Keratinocyte (primary cell): ENCODE data around the gene SRF. TPM values are rescaled to one million over a fixed set of nuclear protein-coding genes. Genes with fewer than 3 reads are reported as not detected.

Experiments
- DNase-seq: peaks from one replicate; pipeline ENCODE4 v3.0.0-alpha.2; 2011; ENCODE audit warnings: low read depth, missing footprints, low spot score
- FAIRE-seq: peaks from 2 replicates; lab custom pipeline; 2011; peaks lifted over from hg19 to GRCh38; lab: Jason Lieb, UNC
- H2AFZ ChIP-seq: 2 replicates; pipeline ENCODE4 v1.6.0; 2012; ENCODE audit warnings: low read length, control low read depth, inconsistent platforms; ENCODE audit not compliant: control insufficient read depth
- H3K27ac ChIP-seq: 2 replicates; pipeline ENCODE4 v1.5.1; 2011; ENCODE audit warnings: low read length; ENCODE audit not compliant: control insufficient read depth, insufficient read depth
- H3K27me3 ChIP-seq: 3 replicates; pipeline ENCODE4 v1.6.0; 2011; ENCODE audit warnings: low read length; ENCODE audit not compliant: control insufficient read depth, insufficient read depth; ENCODE audit errors: extremely low read depth
- H3K36me3 ChIP-seq, 2 experiments: 2 replicates in 1 of 2; 3 replicates in 1 of 2; pipeline ENCODE4 v1.5.1; 2011; ENCODE audit warnings: low read length in 2 of 2, mild to moderate bottlenecking in 1 of 2; ENCODE audit not compliant: control insufficient read depth in 2 of 2, insufficient read depth in 2 of 2; ENCODE audit errors: extremely low read depth in 1 of 2
- H3K4me1 ChIP-seq: 3 replicates; pipeline ENCODE4 v1.5.1; 2011; ENCODE audit warnings: low read length; ENCODE audit not compliant: control insufficient read depth, insufficient read depth; ENCODE audit errors: extremely low read depth
- H3K4me2 ChIP-seq: 3 replicates; pipeline ENCODE4 v1.6.0; 2011; ENCODE audit warnings: low read depth, low read length; ENCODE audit not compliant: control insufficient read depth, insufficient read depth; ENCODE audit errors: extremely low read depth
- H3K4me3 ChIP-seq, 3 experiments: fragments of 200-600 bp in 1 of 3; sonication (generic) in 1 of 3; 2 replicates in 2 of 3; 3 replicates in 1 of 3; pipeline ENCODE4 v1.5.1; 2011 to 2016; ENCODE audit warnings: low read length in 3 of 3, mild to moderate bottlenecking in 3 of 3, control low read depth in 2 of 3, inconsistent platforms in 1 of 3, low read depth in 1 of 3, mixed read lengths in 1 of 3, mixed run types in 1 of 3, moderate library complexity in 1 of 3; ENCODE audit not compliant: control insufficient read depth in 2 of 3, insufficient read depth in 2 of 3; ENCODE audit errors: extremely low read depth in 1 of 3
- H3K79me2 ChIP-seq: 2 replicates; pipeline ENCODE4 v1.6.0; 2012; ENCODE audit warnings: low read length; ENCODE audit not compliant: control insufficient read depth, insufficient read depth
- H3K9ac ChIP-seq: 3 replicates; pipeline ENCODE4 v1.6.0; 2011; ENCODE audit warnings: low read length; ENCODE audit not compliant: control insufficient read depth, insufficient read depth; ENCODE audit errors: extremely low read depth
- H3K9me1 ChIP-seq: 3 replicates; pipeline ENCODE4 v1.6.0; 2011; ENCODE audit warnings: low read length; ENCODE audit not compliant: control insufficient read depth, insufficient read depth; ENCODE audit errors: extremely low read depth
- H3K9me3 ChIP-seq: 2 replicates; pipeline ENCODE4 v1.5.1; 2012; ENCODE audit warnings: low read depth, low read length; ENCODE audit not compliant: control insufficient read depth
- H4K20me1 ChIP-seq: 3 replicates; pipeline ENCODE4 v1.6.0; 2011; ENCODE audit warnings: low read length; ENCODE audit not compliant: control insufficient read depth, insufficient read depth; ENCODE audit errors: extremely low read depth
- CTCF ChIP-seq, 3 experiments: IDR thresholded peaks in 1 of 3; conservative IDR thresholded peaks in 1 of 3; optimal IDR thresholded peaks in 1 of 3; 2 replicates in 2 of 3; 3 replicates in 1 of 3; pipeline versions ENCODE3 to v1.5.1; 2011; ENCODE audit warnings: low read length in 3 of 3, mild to moderate bottlenecking in 3 of 3, moderate library complexity in 2 of 3, control low read depth in 1 of 3, inconsistent platforms in 1 of 3; ENCODE audit not compliant: insufficient read depth in 2 of 3; ENCODE audit errors: extremely low read depth in 1 of 3
- EZH2 ChIP-seq: IDR thresholded peaks from one replicate; pipeline ENCODE4 v1.6.1; 2012; ENCODE audit warnings: inconsistent platforms, mild to moderate bottlenecking, low read length, moderate library complexity
- dilution Hi-C: fragments of 300-500 bp; cut with MboI; formaldehyde crosslinking; loops from one replicate; pipeline ENCODE4 v1.7.0; 2020; ENCODE audit warnings: low sequenced_read_pairs; ENCODE audit not compliant: extremely low pct_ligation_motif_present
- polyA plus RNA-seq, 5 experiments: library from polyadenylated mRNA; depleted of rRNA in 3 of 5; stranded (reverse) in 3 of 5; stranded (forward) in 1 of 5; unstranded in 1 of 5; fragments of >200 nt; gene quantifications; 1 replicate in 1 of 5; 2 replicates in 3 of 5; 3 replicates in 1 of 5; pipeline versions ENCODE4 v1.2.1 to v1.2.3, GENCODE V29; 2011 to 2012; ENCODE audit warnings: missing spikeins in 2 of 5, low read depth in 1 of 5, low replicate concordance in 1 of 5

Gene SRF
- polyA plus RNA-seq, 1 donor (not counting 4 experiments of a cell fraction or from before 2014, with no cell fraction given): 28.5 TPM

DNA sequence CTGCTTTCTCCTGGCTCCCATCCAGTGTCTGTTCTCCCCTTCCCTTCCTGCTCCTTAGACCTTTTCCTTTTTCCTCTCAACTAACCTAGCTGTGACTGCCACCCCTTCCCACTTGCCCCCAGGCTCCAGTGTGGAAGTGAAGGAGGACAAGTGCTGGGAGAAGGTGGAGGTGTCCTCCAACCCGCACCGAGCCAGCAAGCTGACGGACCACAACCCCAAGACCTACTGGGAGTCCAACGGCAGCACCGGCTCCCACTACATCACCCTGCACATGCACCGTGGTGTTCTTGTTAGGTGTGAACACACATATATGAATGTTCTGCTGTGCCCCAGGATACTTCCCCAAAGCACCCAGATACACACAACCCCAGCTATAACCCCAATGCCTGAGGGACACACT, 29.5 kb downstream of the SRF start:
- dilution Hi-C loops: no loop called here
- no peaks in the 10 kb centered on the region for H3K9me3 ChIP-seq
- H3K4me1 ChIP-seq: peaks cover 7% of the 10 kb centered on the region
- FAIRE-seq (no peak), DNase-seq (no peak)
- H4K20me1 ChIP-seq: no peaks in the 10 kb centered on the region
- no peaks in the 10 kb centered on the region for H3K27me3 ChIP-seq
- no peak overlapping the region for H3K4me3 ChIP-seq
- TF ChIP-seq CTCF (optimal IDR thresholded peaks at IDR 0.05 in 1 of 3, IDR thresholded peaks at IDR 0.05 in 1 of 3, conservative IDR thresholded peaks at IDR 0.05 in 1 of 3; ENCODE audit: extremely low read depth in 1 of 3, insufficient read depth in 2 of 3, low read length in 3 of 3) (no peak), EZH2 (no peak)
- H3K4me2 ChIP-seq: no peak overlapping the region
- no peaks in the 10 kb centered on the region for H3K79me2 ChIP-seq
- H3K36me3 ChIP-seq: peaks cover 42 to 46% of the 10 kb centered on the region in 2 experiments
- no peak overlapping the region for H2AFZ ChIP-seq
- H3K9ac ChIP-seq: no peak overlapping the region
- no peak overlapping the region for H3K27ac ChIP-seq
- peaks cover 3% of the 10 kb centered on the region for H3K9me1 ChIP-seq

DNA sequence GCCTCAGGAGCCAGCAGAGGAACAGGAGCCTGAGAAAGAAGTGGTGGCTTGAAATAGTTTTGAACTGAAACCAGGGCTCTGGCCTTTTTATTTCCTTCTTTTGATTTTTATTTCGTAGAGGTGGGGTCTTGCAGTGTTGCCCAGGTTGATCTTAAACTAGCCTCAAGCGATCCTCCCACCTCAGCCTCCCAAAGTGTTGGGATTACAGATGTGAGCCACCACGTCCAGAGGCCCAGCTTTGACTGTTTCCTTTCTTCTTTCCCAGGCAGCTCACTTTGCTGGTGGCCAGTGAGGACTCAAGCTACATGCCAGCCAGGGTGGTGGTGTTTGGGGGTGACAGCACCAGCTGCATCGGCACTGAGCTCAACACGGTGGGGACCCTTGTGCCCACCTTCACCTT, 31.4 kb downstream of the SRF start:
- dilution Hi-C loops: no loop called here
- Histone ChIP-seq H3K9ac (no peak overlapping the region), H3K9me3 (no peaks in the 10 kb centered on the region), H3K27ac (no peak overlapping the region), H3K4me1 (peaks cover 7% of the 10 kb centered on the region), H3K4me3 (no peak overlapping the region), H3K4me2 (no peak overlapping the region), H3K9me1 (peaks cover 3% of the 10 kb centered on the region), H3K27me3 (no peaks in the 10 kb centered on the region), H3K36me3 (peaks cover 35% of the 10 kb centered on the region in 2 experiments), H3K79me2 (no peaks in the 10 kb centered on the region), H4K20me1 (no peaks in the 10 kb centered on the region), H2AFZ (no peak overlapping the region)
- DNase-seq (no peak), FAIRE-seq (no peak)
- no peak for TF ChIP-seq CTCF (optimal IDR thresholded peaks at IDR 0.05 in 1 of 3, IDR thresholded peaks at IDR 0.05 in 1 of 3, conservative IDR thresholded peaks at IDR 0.05 in 1 of 3; ENCODE audit: extremely low read depth in 1 of 3, insufficient read depth in 2 of 3, low read length in 3 of 3)
- no peak for TF ChIP-seq EZH2
